OCI-LY1 (cell line): Measurements from ENCODE around the gene MYOZ3.

ENCODE experiments used
- EZH2 ChIP-seq: fragments of 200-600 bp; sonication (generic), shearing (Covaris generic); IDR thresholded peaks from 2 replicates; pipeline ENCODE4 v1.8.0; 2017; ENCODE audit warnings: borderline replicate concordance, mixed run types, mild to moderate bottlenecking, antibody characterized with exemption, low read length, moderate library complexity, mixed read lengths
- TF ChIP-seq, protein P1 (sequence below): fragments of 200-600 bp; sonication (generic), shearing (Covaris generic); IDR thresholded peaks from 2 replicates; pipeline ENCODE4 v1.5.1; 2017; ENCODE audit warnings: mild to moderate bottlenecking, antibody characterized with exemption, low read length, moderate library complexity, mixed read lengths

- TF ChIP-seq, protein P1, sequence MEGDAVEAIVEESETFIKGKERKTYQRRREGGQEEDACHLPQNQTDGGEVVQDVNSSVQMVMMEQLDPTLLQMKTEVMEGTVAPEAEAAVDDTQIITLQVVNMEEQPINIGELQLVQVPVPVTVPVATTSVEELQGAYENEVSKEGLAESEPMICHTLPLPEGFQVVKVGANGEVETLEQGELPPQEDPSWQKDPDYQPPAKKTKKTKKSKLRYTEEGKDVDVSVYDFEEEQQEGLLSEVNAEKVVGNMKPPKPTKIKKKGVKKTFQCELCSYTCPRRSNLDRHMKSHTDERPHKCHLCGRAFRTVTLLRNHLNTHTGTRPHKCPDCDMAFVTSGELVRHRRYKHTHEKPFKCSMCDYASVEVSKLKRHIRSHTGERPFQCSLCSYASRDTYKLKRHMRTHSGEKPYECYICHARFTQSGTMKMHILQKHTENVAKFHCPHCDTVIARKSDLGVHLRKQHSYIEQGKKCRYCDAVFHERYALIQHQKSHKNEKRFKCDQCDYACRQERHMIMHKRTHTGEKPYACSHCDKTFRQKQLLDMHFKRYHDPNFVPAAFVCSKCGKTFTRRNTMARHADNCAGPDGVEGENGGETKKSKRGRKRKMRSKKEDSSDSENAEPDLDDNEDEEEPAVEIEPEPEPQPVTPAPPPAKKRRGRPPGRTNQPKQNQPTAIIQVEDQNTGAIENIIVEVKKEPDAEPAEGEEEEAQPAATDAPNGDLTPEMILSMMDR, result no peak
- no peak for TF ChIP-seq EZH2
Observed at GRCh38 chr5:150644058-150644457, 17.0 kb upstream of the MYOZ3 start.
